AG09309 (cell line): ENCODE data around the gene ARIH1.
"Not testable (repeated sequence)": the region's sequence is repeated elsewhere in the genome, so short reads cannot be mapped to it uniquely, and the experiment has no call there.

Source experiments
- DNase-seq: peaks from one replicate; pipeline ENCODE4 v3.0.0-alpha.2; 2010; ENCODE audit warnings: low read depth
- H3K4me3 ChIP-seq: 2 replicates; pipeline ENCODE4 v1.5.1; 2011; ENCODE audit warnings: mild to moderate bottlenecking, low read depth, low read length, moderate library complexity; ENCODE audit not compliant: control insufficient read depth
- TF ChIP-seq, protein P1 (sequence below): IDR thresholded peaks from 2 replicates; pipeline ENCODE4 v1.5.1; 2011; ENCODE audit warnings: mild to moderate bottlenecking, low read depth, low read length, inconsistent platforms; ENCODE audit not compliant: insufficient read depth, control insufficient read depth; ENCODE audit errors: missing control alignments

ARIH1 gene

DNA sequence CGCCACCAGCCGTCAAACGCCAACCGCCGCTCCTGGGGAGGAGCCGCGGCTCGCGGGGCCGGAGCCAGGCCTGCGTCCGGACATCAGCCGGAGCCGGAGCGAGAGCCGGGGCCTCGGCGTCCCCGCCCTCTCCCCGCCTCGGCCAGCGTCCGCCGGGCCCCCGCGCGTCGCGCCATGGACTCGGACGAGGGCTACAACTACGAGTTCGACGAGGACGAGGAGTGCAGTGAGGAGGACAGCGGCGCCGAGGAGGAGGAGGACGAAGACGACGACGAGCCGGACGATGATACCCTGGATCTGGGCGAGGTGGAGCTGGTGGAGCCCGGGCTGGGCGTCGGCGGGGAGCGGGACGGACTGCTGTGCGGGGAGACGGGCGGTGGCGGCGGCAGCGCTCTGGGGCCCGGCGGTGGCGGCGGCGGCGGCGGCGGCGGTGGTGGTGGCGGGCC, 359 bp downstream of the ARIH1 start:
- peak overlapping the region; percentile 90 for H3K4me3 ChIP-seq
- TF ChIP-seq, protein P1, sequence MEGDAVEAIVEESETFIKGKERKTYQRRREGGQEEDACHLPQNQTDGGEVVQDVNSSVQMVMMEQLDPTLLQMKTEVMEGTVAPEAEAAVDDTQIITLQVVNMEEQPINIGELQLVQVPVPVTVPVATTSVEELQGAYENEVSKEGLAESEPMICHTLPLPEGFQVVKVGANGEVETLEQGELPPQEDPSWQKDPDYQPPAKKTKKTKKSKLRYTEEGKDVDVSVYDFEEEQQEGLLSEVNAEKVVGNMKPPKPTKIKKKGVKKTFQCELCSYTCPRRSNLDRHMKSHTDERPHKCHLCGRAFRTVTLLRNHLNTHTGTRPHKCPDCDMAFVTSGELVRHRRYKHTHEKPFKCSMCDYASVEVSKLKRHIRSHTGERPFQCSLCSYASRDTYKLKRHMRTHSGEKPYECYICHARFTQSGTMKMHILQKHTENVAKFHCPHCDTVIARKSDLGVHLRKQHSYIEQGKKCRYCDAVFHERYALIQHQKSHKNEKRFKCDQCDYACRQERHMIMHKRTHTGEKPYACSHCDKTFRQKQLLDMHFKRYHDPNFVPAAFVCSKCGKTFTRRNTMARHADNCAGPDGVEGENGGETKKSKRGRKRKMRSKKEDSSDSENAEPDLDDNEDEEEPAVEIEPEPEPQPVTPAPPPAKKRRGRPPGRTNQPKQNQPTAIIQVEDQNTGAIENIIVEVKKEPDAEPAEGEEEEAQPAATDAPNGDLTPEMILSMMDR: no peak
- DNase-seq: no peak

DNA sequence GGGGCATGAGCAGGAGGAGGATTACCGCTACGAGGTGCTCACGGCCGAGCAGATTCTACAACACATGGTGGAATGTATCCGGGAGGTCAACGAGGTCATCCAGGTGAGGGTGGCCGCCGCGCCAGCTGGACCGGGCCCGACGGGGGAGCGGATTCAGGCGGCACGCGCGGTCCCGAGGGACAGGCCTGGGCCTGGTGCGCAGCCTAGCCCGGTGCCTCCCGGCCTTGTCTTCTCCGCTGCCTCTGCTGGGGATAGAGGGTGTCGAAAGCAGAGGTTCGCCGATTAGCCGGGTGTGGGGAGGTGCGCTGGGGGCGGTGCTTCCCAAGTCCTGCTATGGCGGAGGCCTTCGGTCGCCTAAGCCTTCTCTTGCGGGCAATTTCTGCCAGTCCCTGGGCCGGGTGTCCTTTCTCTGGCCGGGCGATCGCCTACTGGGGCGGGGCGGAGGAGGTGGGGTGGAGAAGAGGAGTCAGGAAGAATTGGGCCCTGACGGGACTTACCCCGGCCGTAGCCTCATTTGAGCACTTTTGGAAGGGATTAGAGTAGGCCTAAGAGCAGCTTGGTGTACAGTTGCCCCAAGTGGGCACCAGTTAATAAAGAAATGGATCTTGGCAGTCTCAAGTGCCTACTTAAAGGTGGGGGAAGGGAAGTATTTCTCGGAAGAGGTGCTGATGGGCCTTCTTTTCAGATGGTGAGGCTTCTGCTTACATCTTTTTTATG, 940 bp downstream of the ARIH1 start:
- no peak for DNase-seq
- H3K4me3 ChIP-seq: peak overlapping the region; percentile 90
- TF ChIP-seq, protein P1: no peak

DNA sequence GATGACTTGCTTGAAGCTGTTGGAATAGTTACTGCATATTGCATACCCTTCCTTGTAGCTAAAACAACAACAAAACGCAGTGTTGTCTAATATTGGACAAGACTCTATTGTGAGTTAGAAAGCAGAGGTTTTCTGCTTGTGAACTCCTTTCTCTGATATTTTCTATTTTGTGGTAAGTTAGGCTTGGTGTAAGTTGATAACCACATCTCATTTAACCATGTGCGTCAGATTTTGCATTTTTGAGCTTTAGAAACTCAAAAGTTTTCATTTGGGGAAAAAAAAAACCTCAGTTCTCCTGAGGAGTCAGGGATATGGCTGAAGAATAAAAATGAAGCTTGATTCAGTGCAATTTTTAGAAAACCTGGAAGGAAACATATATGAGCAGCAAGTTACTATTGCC, 1.5 kb downstream of the ARIH1 start:
- TF ChIP-seq, protein P1: no peak
- H3K4me3 ChIP-seq: peak overlapping the region; percentile 90
- DNase-seq: no peak

DNA sequence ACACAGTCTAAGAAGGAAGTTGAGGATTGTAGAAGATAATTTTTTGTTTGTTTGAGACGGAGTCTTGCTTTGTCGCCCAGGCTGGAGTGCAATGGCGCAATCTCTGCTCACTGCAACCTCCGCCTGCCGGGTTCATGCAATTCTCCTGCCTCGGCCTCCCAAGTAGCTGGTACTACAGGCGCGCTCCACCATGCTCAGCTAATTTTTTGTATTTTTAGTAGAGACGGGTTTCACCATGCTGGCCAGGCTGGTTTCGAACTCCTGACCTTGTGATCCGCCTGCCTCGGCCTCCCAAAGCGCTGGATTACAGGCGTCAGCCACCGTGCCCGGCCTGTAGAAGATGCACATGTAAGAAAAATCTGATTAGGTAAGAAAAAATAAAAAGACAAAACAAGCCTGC, 2.2 kb downstream of the ARIH1 start:
- H3K4me3 ChIP-seq, DNase-seq: not testable (repeated sequence)

DNA sequence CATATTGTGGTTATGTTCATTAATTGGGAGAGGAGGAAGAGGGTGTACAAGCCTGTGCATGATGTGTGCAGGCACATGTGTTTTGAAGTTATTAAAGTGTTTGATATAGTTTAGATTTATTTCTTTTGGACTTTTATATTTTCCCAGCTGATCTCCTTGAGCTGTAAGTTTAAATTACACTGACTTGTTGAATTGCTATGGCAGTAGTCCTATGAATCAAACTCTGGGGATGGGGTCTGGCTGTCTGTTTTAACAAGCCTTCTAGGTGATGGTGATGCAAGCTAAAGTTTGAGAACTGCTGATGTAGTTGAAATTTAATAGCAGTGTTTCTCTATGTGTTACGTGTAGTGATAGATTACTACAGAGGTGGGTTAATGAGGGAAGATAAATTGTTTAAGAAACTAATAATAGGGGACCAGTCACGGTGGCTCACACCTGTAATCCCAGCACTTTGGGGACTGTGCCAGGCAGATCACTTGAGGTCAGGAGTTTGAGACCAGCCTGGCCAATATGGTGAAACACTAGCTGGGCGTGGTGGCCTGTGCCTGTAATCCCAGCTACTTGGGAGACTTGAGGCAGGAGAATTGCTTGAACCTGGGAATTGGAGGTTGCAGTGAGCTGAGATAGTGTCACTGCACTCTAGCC, 7.0 kb downstream of the ARIH1 start:
- no peak overlapping the region for H3K4me3 ChIP-seq
- DNase-seq: no peak
- TF ChIP-seq, protein P1: no peak

DNA sequence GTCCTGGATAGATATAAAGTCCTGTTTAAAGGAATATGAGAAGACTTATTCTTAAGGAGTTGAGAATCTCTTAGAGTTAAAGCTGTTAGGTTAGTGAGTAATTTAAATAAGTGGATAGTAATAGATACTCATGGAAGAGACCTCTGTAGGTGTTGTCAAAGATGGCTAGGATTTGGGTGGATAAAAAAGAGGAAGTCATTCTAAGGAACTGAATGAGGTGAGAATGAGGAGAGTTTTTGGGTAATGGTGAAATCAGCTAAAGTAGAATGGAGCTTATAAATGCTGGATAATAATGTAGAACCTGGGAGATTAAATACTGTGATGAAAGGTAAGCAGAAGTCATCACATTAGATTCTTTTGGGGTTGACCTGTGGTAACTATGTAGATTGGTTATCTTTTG, 8.1 kb downstream of the ARIH1 start:
- H3K4me3 ChIP-seq: no peak overlapping the region
- TF ChIP-seq, protein P1: no peak
- no peak for DNase-seq

DNA sequence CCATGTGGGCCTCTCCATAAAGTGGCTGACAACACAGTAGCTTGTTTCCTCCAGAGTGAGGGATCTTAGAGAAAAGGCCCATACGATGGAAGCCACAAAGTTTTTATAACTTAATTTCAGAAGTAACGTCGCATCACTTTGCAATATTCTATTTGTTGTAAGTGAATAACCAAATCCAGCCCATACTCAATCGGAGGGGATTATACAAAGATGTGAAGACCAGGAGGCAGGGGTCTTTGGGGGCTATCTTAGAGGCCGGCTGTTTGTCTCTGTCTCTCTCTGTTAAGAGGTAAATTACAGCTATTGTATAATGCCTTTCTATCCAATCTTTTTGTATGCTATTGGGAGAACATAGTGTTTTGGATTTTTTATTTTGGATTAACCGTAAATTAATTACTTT, 9.1 kb downstream of the ARIH1 start:
- TF ChIP-seq, protein P1: no peak
- DNase-seq: no peak
- H3K4me3 ChIP-seq: no peak overlapping the region
